Forelimb muscle (tissue), 1 donor: ENCODE data around the gene TOMM40. TPM values are rescaled to one million over a fixed set of nuclear protein-coding genes. Genes with fewer than 3 reads are reported as not detected.
"Not testable (repeated sequence)": the region's sequence is repeated elsewhere in the genome, so short reads cannot be mapped to it uniquely, and the experiment has no call there.

Experiments used
- DNase-seq: peaks from one replicate; pipeline ENCODE4 v3.0.0-alpha.2; 2013; ENCODE audit warnings: low read depth
- polyA plus RNA-seq: library from polyadenylated mRNA; unstranded; fragments of 120-200 nt; gene quantifications from one replicate; pipeline ENCODE4 v1.2.1, GENCODE V29; 2013; ENCODE audit not compliant: insufficient read length

TOMM40 gene
- polyA plus RNA-seq, 1 donor = 35.1 TPM

- DNase-seq = no peak
These were observed 19.2 kb upstream of the TOMM40 start for GRCh38 chr19:44871809-44872208.

- no peak for DNase-seq
These were observed 18.4 kb upstream of the TOMM40 start for GRCh38 chr19:44872661-44873060.

- DNase-seq = no peak
These were observed 16.7 kb upstream of the TOMM40 start for GRCh38 chr19:44874317-44874716.

GRCh38 chr19:44875666-44876451 lies 15.2 kb upstream of the TOMM40 start:
- no peak for DNase-seq

DNA sequence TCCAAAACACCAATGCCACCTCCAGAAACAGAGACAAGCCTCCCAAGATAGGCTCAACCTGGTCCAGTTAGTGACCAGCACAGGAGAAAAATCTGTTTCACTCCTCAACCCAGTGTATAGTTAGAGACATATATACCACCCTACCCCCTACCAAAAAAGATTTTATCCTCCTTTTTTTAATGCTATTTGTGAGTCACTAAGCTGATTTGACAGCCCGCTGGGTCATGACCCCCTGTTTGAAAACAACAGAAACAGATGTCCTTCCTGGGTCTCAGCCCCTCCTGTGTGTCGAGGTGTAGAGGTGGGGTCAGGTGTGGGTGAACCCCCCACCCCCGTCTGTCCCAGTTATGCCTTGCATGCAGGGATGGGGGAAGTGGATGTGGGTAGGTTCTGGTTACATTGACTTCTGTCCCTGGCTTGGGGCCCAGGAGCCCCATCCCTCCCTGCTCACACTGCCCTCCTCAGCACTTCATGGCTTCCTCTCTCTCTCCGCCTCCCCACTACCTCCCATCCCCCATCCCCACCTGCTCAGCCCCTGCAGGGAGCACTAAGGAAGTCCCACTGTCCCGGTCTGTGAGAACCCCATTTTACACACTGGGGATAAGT lies 14.0 kb upstream of the TOMM40 start:
- DNase-seq = no peak

DNA sequence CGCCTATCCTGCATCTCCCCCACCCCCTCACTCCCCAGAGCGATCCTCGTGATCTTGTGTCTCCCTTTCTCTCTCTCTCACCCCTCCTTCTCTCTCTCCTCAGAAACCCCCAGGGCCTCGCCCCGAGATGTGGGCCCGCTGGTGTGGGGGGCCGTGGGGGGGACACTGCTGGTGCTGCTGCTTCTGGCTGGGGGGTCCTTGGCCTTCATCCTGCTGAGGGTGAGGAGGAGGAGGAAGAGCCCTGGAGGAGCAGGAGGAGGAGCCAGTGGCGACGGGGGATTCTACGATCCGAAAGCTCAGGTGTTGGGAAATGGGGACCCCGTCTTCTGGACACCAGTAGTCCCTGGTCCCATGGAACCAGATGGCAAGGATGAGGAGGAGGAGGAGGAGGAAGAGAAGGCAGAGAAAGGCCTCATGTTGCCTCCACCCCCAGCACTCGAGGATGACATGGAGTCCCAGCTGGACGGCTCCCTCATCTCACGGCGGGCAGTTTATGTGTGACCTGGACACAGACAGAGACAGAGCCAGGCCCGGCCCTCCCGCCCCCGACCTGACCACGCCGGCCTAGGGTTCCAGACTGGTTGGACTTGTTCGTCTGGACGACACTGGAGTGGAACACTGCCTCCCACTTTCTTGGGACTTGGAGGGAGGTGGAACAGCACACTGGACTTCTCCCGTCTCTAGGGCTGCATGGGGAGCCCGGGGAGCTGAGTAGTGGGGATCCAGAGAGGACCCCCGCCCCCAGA lies 12.8 kb upstream of the TOMM40 start:
- no peak for DNase-seq

DNA sequence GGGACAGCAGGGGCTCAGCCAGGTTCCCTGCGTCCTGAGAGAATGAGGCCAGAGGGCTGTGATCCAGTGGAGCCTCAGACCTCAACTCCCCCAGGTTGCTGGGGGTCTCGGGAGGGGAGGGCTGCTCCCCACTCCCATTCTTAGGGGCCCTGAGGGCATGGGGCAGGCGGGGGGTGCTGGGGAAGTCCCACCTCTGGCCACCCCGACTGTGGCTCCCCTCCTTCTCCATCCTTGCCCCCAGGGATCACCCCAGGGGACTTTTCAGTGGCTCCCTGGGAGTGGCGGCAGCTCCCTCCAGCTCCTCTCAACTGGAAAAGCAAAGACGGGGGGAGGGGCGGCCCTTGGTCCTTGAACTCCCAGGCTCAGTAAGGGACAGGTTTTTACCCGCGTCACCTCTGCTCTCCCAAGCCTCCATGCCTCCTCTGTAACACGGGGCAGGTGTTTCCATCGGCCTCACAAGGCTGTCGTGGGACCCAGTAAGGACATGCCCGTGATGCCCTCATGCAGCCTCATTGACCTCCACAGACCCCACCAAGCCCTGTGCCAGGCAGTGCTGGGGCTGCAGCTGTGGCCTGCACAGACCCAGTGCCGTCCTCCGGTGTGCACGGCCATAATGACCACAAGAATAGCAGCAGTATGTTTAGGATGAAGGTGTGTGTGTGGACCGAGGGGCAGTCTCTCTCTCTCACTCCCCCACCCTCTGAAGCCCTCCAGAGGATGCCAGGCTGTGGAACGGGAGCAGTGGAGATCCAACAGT lies 11.6 kb upstream of the TOMM40 start:
- DNase-seq = no peak

- no peak for DNase-seq
These were observed 9.0 kb upstream of the TOMM40 start for GRCh38 chr19:44882063-44882462.

DNA sequence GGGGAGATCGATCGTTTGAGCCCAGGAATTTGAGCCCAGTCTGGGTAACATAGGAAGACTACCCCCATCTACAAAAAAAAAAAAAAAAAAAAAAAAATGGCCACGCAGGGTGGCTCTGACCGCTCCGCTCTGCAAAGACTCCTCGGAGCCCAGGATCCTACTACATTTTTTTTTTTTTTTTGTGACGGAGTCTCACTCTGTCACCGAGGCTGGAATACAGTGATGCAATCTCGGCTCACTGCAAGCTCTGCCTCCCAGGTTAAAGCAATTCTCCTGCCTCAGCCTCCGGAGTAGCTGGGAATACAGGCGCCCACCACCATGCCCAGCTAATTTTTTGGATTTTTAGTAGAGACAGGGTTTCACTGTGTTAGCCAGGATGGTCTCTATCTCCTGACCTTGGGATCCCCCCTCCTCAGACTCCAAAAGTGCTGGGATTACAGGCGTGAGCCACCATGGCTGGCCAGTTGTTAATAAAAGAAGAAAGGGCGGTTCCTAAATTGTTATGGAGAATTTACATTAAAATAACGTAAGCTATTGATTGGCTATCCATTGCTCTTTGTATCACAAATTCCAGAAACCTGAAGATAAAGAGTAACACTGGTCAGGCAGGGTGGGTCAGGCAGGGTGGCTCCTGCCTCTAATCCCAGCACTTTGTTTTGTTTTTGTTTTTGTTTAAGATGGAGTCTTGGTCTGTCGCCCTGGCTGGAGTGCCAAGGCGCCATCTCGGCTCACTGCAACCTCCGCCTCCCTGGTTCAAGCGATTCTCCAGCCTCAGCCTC lies 8.2 kb upstream of the TOMM40 start:
- not testable (repeated sequence) for DNase-seq

DNA sequence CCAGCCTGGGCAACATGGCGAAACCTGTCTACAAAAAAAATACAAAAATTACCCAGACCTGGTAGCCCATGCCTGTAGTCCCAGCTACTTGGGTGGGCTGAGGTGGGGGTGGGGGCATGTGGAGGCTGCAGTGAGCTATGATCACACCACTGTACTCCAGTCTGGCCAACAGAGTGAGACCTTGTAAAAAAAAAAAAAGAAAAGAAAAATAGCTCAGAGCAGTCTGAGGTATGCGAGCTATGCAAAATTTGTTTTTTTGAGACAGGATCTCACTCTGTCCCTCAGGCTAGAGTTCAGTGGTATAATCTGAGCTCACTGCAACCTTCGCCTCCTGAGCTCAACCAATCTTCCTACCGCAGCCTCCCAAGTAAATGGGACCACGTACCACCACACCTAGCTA lies 7.1 kb upstream of the TOMM40 start:
- no peak for DNase-seq

GRCh38 chr19:44884566-44884965 lies 6.5 kb upstream of the TOMM40 start:
- no peak for DNase-seq

GRCh38 chr19:44886141-44886540 lies 4.9 kb upstream of the TOMM40 start:
- no peak for DNase-seq

DNA sequence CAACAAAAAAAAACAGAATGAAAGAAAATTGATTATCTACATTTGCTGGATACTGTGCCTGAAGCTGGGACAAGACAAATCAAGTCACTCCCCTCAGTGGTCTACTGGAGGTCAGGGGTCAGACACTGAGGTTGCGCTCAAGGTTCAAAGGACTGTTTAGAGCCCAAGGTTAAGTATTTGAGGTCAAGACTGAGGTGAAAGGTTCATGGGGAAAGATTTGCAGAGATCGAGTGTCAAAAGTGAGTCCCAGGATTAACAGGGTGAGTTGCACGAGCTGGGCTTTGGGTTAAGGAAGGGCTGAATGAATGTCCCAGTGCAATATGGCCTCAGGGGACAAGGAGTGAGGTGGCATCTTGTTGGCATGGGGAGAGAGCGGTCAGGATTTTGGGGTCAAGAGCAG lies 3.4 kb upstream of the TOMM40 start:
- no peak for DNase-seq

DNA sequence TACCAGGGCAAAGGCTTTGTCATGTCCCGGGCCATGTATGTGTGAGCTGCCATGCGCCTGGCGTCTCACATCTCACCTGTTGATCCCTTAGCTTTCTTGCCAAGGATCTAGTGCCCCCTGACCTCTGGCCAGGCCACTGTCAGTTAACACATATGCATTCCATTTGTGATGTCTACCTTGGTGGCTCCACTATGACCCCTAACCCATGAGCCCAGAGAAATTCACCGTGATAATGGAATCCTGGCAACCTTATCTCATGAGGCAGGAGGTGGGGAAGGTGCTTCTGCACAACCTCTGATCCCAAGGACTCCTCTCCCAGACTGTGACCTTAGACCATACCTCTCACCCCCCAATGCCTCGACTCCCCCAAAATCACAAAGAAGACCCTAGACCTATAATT lies 2.7 kb upstream of the TOMM40 start:
- not testable (repeated sequence) for DNase-seq

- DNase-seq = no peak
These were observed 1.2 kb upstream of the TOMM40 start for GRCh38 chr19:44889830-44890365.

DNA sequence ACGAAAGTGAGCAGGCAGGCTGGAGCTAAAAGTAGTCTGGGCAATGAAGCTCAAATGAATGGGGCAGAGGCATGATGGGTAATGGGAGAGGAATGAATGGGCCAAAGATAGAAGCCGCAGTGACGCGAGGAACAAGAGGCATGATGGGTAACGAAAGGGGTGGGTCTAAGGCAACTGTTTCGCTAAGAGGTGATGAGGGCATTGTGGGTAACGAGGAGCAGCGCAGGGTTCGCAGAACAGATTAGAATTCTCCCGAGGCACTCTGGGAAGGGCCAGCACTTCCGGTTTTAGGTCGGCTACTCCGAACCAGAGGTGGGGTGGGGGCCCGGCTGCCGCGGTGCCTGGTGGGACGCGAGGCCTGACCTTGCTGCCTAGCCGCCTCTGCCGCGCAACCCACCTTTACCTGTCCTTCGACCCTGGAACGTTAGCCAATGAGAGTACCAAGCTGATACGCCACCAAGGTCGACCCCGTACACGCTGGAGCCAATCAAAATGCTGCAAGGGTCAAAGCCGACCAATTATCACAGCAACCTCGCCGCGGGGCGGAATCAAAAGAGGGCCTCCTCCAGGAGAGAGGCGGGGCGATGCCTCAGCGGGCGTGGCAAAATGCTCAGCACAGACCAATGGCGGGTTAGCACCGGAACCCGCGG lies 563 bp upstream of the TOMM40 start:
- DNase-seq = peak; percentile 98

- DNase-seq = no peak
These were observed 1.9 kb downstream of the TOMM40 start for GRCh38 chr19:44892932-44893331.

- DNase-seq = no peak
These were observed 2.4 kb downstream of the TOMM40 start for GRCh38 chr19:44893332-44894051.

- no peak for DNase-seq
These were observed 3.0 kb downstream of the TOMM40 start for GRCh38 chr19:44894052-44894400.

DNA sequence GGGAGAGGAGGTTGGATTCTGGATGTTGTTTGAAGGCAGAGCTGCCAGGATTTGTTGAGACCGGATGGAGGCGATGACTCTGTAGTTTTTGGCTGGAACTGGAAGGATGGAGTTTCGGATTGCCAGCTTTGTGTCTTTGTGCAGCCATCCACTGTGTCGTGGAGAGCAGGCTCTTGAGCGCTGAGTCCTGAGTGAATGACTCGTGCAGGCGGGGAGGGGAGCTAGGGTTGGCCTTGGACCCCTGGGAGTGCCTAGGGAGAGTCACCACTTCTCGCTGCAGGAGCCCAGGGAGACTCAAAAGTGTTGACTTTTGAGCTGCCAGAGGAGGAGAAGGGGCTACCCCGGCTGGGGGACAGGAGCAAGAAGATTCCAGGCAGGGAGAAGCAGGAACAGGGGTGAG lies 3.9 kb downstream of the TOMM40 start:
- DNase-seq = no peak
